HG03439 (cell line): ENCODE results near the gene METTL22.

ENCODE experiments used
- ATAC-seq: cut with Tn5 transposase; IDR thresholded peaks from one replicate; pipeline ENCODE4 v1.9.1; 2021; ENCODE audit warnings: mild to moderate bottlenecking, moderate library complexity; ENCODE audit not compliant: unreplicated experiment

Gene METTL22

GRCh38 chr16:8686879-8687278 lies 65.4 kb downstream of the METTL22 start:
- no peak for ATAC-seq

GRCh38 chr16:8689686-8690085 lies 68.2 kb downstream of the METTL22 start:
- ATAC-seq = no peak

GRCh38 chr16:8691728-8692127 lies 70.2 kb downstream of the METTL22 start:
- ATAC-seq = no peak

- no peak for ATAC-seq
Measured at GRCh38 chr16:8694795-8695728, 73.6 kb downstream of the METTL22 start.

GRCh38 chr16:8696880-8697279 lies 75.4 kb downstream of the METTL22 start:
- no peak for ATAC-seq

- no peak for ATAC-seq
Measured at GRCh38 chr16:8697965-8698364, 76.5 kb downstream of the METTL22 start.
